GM20431 (cell line): ENCODE measurements around the gene HNF1B.

Source experiments
- in situ Hi-C: fragments of 300-500 bp; cut with MseI, MboI; formaldehyde crosslinking; loops from one replicate; pipeline ENCODE4 v1.15.0; 2020; ENCODE audit warnings: low sequenced_read_pairs; ENCODE audit not compliant: unreplicated experiment

HNF1B gene

DNA sequence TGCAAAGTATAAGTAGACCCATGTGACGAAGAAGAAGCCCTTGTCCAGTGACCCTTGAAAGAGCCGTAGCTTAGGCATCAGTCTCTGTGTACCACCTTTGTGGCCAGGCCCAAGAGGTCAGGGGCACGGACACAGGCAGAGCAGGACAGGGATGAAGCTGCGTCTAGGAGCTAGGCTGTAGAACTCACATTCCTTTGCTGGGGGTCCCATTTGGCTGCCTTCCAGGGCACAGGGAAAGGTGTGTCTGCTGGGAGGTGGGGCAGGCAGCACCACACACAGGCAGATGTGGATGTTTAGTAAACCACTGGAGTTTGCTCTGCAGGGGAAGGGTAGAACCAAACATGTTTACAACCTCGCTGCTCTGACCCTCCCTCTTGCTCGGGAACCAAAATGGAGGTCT lies 33.7 kb downstream of the HNF1B start:
- in situ Hi-C loops, result no loop called here

DNA sequence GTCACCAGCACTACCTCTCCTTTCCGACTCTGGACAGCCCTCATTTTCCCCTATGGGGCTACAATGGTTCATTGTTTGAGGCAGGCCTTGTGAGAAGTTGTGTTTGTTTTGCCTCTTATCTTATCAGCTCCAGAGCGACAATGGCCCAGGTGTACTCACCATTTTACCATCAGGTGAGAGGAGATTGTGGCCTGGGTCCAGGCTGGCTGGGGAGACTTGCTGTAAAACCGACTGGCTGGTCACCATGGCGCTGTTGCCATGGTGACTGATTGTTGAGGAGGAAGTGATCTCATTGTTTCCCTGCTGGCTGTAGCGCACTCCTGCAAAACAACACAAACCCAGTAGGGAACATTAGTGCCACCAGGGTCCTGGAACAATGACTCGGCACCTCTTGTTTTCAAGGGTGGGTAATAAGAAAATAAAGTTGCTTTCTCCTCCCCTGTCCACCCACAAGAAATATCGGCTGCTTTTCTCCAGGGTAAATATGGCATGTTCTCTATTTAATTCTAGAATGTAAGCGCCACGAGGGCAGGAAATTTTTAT lies 34.4 kb downstream of the HNF1B start:
- in situ Hi-C loops, result no loop called here

DNA sequence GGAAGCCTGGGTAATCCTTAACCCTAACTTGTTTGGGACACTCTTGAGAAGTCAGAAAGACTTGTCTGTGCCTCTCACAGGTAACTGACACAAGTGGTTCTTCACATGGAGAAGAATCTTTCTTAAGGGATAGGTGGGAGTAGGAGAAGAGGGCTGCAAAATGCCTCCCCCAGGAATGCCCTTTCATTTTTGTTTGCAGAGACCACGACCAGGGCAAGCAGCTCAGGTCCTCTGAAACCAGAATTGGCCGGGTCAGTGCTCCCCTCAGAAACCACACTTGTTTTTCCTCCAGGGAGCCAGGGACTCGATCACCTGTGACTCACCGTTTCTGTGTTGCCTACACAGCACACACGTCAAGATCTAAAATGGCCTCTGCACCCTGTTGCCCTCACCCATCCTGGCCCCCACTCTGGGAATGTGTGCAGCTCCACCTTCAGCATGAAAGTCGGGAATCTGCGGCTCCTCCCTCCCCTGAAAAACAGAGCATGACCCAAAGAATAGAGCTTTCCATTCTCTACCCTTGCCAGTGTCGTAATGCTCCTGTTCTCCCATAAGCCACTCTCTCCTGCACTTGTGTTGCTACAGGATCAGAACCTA lies 36.1 kb downstream of the HNF1B start:
- in situ Hi-C loops, result loop anchor here (10.0 kb wide), 1 partner anchor 76 kb away; no protein-coding TSS in a partner anchor

DNA sequence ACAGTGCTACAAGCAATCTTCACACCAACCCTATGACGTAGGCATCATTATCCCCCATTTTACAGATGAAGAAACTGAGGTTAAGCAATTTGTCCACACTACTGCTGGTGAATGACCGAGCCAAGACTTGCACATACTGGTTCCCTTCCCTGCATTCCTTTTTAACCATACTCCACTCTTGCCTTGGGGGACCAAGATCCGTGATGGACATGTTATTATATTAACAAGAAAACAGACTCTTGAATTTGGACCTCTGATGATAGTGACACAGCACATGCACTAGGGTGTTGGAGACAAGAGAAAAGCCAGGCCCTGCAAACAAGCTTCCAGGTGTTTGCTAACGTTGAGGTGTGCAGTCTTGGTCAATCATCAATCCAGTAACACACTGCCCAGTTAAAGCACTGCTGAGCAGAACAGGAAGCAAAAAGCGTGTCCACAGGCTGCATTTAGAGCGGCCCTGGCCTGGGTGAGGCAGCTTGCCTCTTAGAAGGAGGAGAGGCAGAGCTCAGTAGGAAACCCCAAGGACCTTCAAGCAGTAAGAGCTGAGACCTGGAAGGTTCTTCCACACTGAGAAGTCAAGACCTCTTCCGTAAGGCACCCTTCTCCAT lies 36.7 kb downstream of the HNF1B start:
- in situ Hi-C loops, result loop anchor here (10.0 kb wide), 1 partner anchor 77 kb away; no protein-coding TSS in a partner anchor

DNA sequence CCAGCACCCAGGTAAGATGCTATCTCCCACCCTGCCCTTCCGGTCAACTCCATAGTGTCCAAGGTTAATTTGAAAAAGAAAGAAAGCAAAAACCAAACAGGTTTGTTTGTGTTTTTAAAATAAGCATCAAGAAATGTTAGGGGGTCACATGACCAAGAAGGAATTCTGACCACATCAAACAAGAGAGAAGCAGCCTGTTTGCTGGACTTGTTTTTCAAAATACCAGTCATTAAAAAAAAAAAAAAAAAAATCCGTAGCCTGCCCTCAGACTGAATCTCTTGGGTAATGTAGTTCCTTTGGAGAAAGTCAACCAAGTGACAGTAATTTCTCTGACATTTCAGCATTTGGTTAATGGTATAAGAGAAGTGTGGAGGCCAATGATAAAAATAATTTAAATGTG lies 38.4 kb downstream of the HNF1B start:
- in situ Hi-C loops, result loop anchor here (10.0 kb wide), 1 partner anchor 78 kb away; no protein-coding TSS in a partner anchor

DNA sequence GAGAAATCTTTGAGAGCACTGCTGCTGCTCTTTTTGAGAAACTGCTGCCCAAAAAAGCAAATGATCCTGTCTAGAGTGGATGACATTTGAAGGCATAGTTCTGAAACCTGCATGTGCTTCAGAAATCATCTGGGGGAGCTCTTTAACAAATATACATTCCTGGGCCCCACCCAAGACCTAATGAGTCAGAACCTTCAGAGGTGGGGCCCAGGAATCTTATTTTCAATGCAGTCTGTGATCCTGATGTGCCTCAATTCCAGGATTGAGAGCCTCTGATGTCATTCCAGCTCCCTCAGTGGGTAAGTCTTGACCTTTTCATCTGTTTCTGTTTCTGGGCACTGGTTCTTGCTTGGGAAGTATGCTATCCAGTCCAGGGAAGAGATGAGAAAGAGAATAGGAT lies 42.3 kb downstream of the HNF1B start:
- in situ Hi-C loops, result loop anchor here (10.0 kb wide), 1 partner anchor 82 kb away; no protein-coding TSS in a partner anchor

DNA sequence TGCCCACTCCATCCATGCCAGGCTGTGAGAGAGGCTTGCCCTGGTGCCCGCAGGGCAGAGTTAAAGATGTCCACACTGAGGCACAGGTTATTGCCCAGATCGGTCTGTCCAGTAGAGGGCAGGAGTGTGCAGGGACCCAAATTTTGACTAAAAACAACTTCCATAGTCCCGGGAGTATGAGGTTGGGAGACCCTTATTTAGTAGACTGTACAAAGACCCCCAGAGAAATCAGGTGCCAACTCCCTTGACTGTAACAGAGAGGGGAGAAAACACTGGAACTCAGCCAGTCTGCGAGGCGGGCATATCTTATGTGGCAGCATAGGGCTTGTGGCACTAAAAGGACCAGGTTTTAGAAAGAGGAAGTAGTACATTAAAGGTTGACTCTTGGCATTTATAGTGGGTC lies 43.4 kb downstream of the HNF1B start:
- in situ Hi-C loops, result loop anchor here (10.0 kb wide), 1 partner anchor 83 kb away; no protein-coding TSS in a partner anchor

DNA sequence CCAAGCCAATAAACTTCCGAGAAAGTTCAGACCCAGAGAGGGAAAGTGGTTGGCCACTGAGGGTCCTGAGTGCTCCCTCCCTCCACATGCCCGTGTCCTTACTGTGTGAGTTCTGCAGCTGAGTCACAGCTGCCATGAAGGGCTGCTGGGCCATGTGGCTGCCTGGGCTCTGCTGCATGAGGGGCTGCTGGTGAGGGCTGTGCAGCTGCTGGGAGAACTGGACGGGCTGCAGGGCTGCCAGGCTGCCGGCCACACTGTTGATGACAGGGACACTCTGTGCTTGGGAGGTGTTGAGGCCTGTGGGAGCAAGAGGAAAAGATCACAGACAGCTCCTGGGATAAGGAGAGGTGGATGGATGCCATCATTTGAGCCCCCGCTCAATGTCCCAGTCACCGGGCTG lies 44.0 kb downstream of the HNF1B start:
- in situ Hi-C loops, result loop anchor here (10.0 kb wide), 1 partner anchor 84 kb away; no protein-coding TSS in a partner anchor

DNA sequence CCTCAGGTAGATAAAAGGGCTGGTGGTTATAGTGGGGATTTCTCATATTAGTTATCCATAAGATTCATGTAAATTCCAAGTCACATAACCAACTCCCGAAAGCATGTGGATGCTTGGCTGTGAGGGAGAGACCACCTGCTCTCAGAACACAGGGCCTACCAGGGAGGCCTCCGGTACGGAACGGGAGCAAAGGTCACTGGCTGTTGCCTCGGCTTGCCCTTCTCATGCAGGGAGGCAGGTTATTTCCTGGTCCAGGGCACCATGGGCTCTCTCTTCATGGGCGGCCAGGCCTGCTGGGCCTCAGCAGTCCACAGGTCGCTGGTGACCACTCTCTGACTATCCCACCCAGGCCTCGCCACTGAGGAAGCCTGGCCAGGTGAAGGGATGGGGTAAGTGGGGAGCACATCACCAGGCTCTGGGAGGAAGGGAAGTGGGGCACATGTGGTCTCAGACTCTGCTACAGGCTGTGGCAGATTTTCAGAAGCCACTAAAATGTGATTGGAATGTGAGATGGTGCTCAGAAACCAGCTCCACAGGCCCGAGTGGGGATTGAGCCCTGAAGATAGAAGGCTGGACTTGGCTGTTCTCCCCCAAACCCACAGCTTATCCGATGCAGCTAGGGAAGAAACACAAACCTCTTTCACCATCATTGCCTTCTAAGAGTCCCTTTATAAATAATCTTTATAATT lies 45.4 kb downstream of the HNF1B start:
- in situ Hi-C loops, result no loop called here

DNA sequence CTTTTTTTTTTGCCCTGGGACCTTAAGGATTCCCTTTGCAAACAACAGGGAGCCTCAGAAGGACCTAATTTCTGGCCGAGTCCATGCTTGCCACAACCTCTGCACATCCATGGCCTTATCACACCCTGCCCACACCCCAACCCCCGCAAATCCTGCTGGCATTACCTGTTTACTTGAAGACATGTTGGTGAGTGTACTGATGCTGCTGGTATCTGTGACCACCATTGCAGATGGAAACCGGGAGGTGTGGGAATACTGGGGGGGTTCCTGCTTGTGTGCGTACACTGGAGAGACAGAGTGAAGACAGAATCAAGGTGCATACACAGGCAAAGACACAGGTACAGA lies 46.0 kb downstream of the HNF1B start:
- in situ Hi-C loops, result no loop called here

DNA sequence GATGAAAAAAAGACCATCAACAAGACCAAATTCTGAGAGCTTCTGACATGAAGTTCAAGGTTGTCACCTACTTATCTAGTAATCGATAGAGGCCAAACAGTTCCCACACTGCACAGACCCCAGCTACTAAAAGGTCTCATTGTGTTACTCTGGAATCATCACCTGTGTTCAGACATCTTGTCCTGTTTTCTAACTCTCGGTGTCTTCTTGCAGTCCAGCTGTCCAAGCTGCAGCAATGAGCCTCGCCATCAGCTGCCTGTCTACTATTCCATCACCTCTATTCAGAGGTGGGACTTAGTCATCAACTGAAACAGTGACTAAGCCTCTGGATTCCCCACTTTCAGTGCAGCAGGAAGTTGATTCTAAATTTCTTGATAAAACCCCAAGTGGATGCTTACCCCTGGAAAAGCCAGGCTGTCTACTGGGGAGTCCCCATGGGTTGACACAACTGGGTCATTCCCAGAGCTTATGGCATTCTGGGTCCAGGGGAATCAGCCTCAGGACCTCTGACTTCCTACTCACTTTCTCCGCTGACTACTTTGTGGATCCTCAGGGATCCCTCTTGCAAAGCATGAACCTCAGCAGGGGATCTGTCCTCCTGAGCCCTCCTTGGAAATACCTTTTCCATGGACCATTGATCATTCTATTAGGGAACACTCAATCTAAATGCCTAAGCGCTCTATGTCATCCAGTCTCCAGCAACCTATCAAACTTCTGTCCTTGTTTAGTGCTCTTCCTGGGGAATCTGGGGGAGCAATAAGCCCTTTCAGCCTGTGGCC lies 46.5 kb downstream of the HNF1B start:
- in situ Hi-C loops, result no loop called here

DNA sequence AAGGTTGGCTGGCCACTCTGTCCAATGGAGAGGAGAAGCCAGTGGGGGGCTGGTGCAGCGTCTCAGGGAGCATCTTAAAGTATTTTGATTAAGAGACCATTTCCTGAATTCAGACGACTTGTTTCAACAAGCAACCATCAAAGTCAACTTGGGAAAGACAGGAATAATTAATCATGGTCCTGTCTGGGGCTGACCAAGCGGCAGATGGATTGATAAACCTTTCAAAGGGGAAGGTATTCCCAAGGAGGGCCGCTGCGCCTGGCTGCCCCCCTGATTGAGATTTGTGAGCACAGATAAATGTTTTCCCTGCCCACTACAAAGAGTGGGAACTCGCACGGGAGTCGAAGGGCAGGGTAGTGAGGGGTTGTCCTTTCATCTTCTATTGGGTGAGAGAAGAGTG lies 47.5 kb downstream of the HNF1B start:
- in situ Hi-C loops, result no loop called here

DNA sequence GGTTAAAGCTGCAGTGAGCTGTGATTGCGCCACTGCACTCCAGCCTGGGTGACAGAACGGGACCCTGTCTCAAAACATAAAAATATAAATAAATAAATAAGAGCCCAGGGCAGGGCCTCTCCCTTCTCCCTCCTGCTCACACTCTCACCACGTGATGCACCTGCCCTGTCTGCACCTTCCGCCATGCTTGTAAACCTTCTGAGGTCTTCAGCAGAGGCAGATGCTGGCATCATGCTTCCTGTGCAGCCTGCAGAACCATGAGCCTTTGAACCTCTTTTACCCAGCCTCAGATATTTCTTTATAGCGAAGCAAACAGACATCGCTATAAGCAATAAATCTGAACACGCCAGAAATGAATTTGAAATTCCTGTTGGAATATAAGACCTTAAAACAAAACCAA lies 48.5 kb downstream of the HNF1B start:
- in situ Hi-C loops, result no loop called here

DNA sequence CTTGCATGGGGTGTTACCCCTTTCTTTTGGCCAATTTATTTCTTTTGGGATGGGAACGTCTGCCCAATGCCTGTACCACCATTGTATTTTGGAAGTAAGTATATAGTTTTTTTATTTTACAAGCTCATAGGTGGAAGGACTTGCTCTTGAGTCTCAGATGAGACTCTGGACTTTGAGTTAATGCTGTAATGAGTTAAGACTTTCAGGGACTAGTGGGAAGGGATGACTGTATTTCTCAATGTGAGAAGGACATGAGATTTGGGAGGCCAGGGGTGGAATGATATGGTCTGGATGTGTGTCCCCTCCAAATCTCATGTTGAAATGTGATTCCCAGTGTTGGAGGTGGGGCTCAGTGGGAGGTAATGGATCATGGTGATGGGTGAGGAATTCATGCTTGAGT lies 49.1 kb downstream of the HNF1B start:
- in situ Hi-C loops, result no loop called here

DNA sequence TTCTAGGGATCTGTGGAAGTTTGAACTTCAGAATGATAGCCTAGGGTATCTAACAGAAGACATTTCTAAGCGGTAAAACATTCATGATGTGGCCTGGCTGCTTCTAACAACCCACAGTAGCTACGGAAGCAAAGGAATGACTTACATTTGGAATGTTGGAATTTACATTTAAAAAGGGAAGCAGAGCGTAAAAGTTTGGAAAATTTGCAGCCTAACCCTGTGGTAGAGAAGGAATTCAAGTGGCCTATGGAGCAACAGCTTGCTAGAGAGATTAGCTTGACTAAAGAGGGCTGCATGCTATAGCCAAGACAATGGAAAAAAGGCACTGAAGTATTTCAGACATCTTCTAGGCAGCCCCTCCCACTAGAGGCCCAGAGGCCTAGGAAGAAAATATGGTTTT lies 50.1 kb downstream of the HNF1B start:
- in situ Hi-C loops, result no loop called here

DNA sequence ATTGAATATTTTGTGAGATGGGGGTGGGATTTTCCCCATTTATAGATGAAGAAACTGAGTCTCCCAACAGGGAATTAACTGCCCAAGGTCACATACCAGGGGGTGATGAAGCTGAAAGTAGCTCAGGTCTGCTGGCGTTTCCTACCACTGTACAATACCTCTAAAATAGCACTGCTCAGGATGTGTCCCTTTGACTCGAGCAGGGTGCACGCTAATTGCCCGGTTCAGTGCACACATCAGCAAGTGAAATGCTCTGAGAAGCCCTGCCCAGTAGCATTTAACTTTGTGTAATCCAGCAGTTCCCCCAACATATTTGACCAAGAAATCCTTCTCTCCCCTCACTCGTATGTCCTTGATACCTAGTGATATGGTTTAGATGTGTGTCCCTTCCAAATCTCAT lies 51.5 kb downstream of the HNF1B start:
- in situ Hi-C loops, result no loop called here

DNA sequence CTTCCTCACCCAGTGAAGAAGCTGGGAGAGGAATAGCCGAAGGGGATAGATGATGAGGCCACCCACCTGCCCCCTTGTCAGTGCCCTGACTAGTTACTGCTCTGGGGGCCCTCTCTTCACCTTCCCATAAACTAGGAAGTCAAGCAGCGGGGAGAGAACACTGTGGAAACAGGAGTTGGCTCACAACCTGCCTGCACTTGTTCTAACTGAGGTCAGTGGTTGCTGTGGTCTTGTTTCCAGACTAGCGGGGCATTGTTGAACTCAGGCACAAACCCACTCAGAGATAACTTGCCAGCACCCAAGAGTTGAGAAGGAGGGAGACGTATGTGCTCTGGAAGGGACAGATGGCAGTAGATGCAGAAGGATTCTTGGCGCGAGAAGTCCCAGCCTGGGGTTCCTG lies 53.1 kb downstream of the HNF1B start:
- in situ Hi-C loops, result no loop called here

DNA sequence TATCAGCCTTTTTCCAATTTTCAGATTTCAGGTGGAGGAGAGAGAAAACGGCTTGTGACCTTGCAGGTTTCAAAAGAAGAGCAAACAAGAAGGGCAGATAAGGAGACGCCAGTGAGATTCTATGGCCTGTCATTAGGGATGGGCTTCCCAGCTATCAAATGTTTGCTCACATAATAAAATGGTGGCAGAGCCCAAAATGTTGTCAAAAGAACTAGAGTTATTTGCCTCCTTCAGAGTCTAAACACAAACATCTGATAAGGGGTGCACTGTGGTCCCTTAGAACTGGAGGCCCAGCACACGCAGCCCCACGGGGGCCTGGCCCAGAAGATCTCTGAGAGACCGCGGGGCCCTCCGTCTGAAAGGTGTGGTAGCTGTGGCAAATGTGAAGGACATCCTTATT lies 55.5 kb downstream of the HNF1B start:
- in situ Hi-C loops, result no loop called here

DNA sequence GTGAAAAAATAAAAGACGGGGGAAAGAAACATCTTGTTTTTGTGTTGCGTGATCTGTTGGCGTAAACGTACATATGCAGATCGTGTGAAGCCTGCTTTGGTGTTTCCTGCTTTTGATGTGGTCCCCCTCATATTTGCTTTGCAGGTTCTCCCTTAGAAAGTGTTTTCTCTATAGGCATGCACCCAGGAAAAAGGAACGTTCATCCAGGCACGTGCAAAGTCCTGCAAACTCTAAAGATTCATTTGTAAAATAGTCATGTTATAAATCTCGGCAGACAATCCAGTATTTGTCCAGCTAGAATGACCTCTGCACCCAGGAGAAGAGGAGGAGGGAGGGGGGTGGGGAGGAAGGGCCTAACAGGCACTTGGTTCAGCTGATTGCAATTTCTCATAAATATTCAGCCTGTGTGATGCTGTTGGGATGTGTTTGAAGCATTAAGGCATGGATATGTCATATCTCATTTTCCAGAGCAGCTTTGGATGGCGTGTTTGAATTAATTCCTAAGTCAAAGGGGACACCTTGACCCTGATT lies 61.3 kb downstream of the HNF1B start:
- in situ Hi-C loops, result no loop called here

DNA sequence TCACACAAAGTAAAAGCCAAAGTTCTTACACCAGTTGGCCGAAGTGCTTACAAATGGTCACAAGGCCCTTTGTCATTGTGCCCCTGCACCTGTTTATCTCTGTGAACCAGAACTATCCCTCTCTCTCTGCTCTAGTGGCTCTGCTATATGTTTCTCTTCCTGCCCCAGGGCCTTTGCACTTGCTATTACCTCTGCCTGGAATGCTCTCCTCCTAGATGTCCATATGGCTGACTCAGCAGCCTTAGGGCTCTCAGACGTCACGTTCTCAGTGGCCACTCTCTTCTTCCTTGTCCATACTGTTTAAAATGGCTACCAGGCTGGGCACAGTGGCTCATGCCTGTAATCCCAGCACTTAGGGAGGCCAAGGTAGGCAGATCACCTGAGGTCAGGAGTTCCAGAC lies 62.9 kb downstream of the HNF1B start:
- in situ Hi-C loops, result no loop called here
